GM12801 (cell line): ENCODE data around the gene MAP10.

ENCODE experiments used
- TF ChIP-seq, protein P1 (sequence below): IDR thresholded peaks from one replicate; pipeline ENCODE4 v1.5.1; 2011; ENCODE audit warnings: control low read depth; ENCODE audit not compliant: insufficient read length; ENCODE audit errors: extremely low read depth

The MAP10 gene, protein sequence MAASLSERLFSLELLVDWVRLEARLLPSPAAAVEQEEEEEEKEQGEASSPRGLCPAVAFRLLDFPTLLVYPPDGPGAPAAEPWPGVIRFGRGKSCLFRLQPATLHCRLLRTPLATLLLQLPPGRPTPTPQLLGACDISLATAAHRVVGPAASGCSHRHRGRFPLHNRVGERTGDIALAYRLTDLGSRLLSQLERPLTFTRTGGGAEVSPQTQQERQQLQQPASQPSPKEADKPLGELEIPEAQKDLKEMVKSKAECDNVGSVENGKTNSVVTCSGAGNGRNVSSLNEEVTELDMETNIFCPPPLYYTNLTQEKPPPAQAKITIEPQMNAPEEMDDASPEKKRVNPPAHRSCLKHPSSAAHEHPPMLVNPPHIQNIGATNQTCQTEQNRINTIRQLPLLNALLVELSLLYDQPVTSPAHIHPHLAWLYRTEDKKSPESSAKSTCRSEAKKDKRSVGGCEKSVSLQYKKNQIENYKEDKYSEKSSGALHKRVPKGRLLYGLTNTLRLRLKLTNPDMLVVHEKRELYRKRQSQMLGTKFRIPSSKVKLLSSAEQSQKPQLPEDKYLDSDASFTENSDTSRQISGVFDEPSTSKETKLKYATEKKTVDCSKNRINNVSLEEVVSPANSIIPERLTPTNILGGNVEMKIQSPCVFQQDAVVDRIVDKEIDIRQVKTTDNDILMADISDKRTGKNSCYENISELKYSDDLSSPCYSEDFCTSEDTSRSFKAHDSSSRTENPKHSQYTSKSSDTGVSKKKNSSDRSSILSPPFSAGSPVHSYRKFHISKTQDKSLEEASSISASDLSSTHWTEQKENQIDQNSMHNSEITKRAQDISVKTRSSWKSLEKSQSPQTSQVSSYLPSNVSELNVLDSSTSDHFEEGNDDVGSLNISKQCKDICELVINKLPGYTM

DNA sequence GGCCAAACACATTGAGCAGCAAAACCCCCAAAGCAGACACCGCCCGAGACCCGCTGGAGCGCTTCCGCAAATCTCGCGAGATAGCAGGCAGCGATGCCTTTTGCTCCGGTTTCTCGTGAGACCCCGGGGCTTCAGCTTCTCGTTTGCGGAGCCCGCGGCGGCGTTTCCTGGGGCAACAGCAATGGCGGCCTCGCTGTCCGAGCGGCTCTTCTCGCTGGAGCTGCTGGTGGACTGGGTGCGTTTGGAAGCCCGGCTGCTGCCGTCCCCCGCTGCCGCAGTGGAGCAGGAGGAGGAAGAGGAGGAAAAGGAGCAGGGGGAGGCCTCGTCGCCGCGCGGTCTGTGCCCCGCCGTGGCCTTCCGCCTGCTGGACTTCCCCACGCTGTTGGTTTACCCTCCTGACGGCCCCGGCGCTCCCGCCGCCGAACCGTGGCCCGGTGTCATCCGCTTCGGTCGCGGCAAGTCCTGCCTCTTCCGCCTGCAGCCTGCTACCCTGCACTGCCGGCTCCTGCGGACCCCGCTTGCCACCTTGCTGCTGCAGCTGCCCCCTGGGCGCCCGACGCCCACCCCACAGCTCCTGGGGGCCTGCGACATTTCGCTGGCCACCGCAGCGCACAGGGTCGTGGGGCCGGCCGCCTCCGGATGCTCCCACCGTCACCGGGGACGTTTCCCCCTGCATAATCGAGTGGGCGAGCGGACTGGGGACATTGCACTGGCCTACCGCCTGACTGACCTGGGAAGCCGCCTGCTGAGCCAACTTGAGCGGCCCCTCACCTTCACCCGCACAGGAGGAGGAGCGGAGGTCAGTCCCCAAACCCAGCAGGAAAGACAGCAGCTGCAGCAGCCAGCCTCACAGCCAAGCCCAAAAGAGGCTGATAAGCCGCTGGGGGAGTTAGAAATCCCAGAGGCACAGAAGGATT is at the start of gene MAP10:
Gene MAP10, plus strand, starts transcription at position 148 of the 917 bp plus-strand sequence. Its CDS starts 34 bp downstream, at position 182.
- TF ChIP-seq, protein P1, sequence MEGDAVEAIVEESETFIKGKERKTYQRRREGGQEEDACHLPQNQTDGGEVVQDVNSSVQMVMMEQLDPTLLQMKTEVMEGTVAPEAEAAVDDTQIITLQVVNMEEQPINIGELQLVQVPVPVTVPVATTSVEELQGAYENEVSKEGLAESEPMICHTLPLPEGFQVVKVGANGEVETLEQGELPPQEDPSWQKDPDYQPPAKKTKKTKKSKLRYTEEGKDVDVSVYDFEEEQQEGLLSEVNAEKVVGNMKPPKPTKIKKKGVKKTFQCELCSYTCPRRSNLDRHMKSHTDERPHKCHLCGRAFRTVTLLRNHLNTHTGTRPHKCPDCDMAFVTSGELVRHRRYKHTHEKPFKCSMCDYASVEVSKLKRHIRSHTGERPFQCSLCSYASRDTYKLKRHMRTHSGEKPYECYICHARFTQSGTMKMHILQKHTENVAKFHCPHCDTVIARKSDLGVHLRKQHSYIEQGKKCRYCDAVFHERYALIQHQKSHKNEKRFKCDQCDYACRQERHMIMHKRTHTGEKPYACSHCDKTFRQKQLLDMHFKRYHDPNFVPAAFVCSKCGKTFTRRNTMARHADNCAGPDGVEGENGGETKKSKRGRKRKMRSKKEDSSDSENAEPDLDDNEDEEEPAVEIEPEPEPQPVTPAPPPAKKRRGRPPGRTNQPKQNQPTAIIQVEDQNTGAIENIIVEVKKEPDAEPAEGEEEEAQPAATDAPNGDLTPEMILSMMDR, result no peak

DNA sequence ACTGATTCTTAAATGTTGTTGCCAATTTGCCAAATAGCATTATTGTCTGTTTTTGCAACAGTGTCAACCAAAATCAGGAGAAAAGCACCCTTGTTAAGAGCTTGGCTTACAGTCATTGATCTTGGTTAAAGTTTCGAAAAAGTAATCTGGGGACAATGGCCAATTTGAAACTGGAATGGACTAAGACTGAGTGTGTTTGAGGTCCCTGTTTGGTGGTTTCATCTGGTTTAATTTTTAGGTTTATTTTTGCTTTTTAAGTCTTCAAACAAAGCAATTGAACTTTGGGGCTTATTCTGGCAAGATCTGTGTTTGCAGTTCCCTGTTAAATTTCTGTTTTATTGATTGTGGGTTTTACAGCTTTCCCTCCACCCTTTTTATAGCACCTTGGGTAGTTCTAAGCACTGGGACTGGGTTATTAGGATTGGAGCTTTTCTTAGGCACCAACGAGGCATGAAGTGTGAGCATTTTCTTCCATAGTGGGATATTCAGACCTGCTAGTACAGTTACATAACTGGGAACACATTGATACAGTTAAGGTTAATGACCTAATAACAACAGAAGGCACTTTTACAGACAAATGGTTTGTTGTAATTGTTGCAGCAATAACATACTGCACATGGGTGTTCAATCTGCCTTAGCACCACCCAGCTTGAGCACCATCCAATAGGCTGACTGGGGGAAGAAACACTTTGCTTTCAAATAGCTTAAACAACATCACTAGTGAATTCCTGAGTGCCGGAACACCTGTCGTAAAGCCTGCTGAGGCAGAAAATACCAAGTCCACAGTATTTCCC is 40.6 kb upstream of the MAP10 start:
- TF ChIP-seq, protein P1, result no peak

DNA sequence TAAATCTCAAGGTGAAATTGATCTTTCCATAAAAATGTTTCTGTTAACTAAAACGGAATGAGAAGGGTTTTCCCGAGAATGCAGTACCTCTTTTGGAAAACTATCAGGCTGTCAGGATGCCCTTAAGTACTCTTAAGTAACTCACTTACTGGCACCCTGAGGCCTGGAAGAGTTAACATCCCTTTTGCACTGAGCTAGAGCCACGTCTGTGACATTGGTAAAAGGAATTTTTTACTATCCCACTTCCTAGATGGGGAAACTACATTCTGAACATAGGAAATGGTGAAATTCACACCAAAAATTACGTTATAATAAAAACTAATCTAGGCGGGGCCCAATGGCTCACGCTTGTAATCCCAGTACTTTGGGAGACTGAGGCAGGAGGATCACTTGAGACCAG is 39.7 kb upstream of the MAP10 start:
- TF ChIP-seq, protein P1, result no peak

DNA sequence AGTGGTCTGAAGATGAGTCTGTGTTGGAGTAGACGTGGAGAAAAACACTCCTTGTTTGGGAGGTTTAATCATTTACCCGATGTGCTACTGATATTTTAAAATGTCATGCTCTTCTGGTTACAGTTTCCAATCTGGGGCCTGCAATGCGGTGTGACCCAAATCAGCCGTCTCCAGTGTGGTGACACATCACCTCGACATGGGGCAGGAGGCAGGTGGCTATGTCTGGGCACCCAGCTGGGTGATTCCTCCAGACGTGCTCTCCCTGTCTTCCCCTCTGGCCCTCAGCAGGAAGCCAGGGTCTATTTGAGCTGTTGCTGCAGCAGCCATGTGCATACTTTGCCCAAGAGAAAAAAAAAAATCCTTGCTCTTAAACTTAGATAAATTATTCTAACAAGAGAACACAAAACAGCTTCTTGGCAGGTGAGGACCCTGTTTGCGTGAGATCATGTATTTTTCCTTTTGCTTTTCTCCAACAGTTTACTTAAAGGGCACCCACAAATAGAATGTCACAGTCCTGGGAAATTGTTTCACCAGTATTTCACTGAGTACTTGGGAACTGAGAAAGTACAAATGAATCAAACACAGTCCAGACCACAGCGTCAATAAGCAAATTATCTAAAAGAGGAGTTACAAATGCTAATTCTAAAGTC is 38.9 kb upstream of the MAP10 start:
- TF ChIP-seq, protein P1, result no peak

DNA sequence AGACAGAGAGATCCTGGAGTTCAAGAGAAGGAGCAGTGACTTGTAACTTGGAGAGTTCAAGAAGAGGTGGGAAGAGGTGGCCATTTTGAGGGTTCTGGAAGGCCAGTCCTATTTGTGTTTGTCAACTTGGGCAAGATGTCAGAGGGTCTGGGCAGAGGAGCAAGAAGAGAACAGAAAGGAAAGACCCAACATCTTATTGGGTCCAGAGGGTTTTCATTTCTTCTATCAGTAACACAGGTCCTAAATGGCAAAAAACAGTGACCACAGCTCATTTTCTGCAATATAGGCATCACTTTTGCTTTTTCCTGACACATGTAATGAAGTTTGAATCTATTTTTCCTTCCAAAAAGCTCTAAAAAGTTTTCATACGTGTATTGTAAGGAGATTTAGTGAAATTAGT is 38.3 kb upstream of the MAP10 start:
- TF ChIP-seq, protein P1, result no peak

DNA sequence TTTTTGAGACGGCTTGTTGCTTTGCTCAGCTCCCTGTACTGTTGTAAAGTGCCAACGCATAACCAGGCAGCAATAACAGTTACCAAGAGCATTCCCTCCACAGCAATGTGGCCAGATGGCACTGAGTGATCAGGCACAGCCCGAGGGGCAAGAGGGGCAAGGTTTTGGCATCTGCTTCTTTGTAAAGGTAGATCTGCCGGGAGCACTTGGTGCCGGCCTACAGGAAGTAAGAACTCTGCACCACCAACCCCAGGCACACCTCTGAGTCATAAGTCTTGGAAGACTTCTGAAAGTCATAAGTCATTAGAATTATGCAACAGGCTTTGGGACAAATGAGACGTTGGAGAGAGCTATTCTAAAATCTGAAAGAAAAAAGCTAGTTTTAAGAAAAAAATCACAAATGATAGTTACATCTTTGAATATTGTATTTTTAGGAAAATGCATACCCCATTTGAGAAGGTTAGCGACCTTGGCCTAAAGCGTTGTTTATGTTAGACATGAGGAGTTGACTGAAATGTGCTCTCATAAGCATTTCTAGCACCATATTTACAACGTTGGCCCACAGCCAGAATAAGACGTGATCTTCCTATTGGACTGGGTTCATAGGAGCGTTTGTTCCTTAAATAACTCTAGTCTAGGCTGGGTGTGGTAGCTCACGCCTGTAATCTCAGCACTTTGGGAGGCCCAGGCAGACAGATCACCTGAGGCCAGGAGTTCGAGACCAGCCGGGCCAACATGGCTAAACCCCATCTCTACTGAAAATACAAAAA is 37.7 kb upstream of the MAP10 start:
- TF ChIP-seq, protein P1, result no peak
